C4-2B (cell line): ENCODE measurements around the gene KDM4D.

Experiments
- H3K27ac ChIP-seq: fragments of 450-650 bp; 2 replicates; pipeline ENCODE4 v1.5.1; 2017
- CTCF ChIP-seq: fragments of 450-650 bp; conservative IDR thresholded peaks from 2 replicates; pipeline ENCODE4 v1.5.1; 2017; ENCODE audit warnings: mild to moderate bottlenecking
- ZFX ChIP-seq: fragments of 450-650 bp; IDR thresholded peaks from 2 replicates; pipeline ENCODE4 v1.6.1; 2017

Gene KDM4D

GRCh38 chr11:94959179-94959578, 14.3 kb upstream of the KDM4D start:
- H3K27ac ChIP-seq: no peak overlapping the region

GRCh38 chr11:94960488-94960887, 13.0 kb upstream of the KDM4D start:
- TF ChIP-seq ZFX (no peak), CTCF (no peak)
- H3K27ac ChIP-seq: no peak overlapping the region

More at GRCh38 chr11:94959179-94959578, 14.3 kb upstream of the KDM4D start:
- TF ChIP-seq CTCF (no peak), ZFX (no peak)

- TF ChIP-seq CTCF (no peak), ZFX (no peak)
- no peak overlapping the region for H3K27ac ChIP-seq
These were observed 12.3 kb upstream of the KDM4D start for GRCh38 chr11:94961255-94961654.

- H3K27ac ChIP-seq: no peak overlapping the region
- no peak for TF ChIP-seq CTCF
- TF ChIP-seq ZFX: no peak
These were observed 8.6 kb upstream of the KDM4D start for GRCh38 chr11:94964934-94965333.

GRCh38 chr11:94968334-94968958, 5.1 kb upstream of the KDM4D start:
- H3K27ac ChIP-seq: no peak overlapping the region
- peak; percentile 83 for TF ChIP-seq CTCF
- no peak for TF ChIP-seq ZFX

GRCh38 chr11:94972700-94973098, 810 bp upstream of the KDM4D start:
- TF ChIP-seq CTCF: no peak
- TF ChIP-seq ZFX: no peak
- H3K27ac ChIP-seq: peak overlapping the region; percentile 80

- TF ChIP-seq CTCF (no peak), ZFX (no peak)
- no peak overlapping the region for H3K27ac ChIP-seq
These were observed 669 bp downstream of the KDM4D start for GRCh38 chr11:94974178-94974577.
